Calu3 (cell line): ENCODE data around the gene ATAD3C. TPM values are rescaled to one million over a fixed set of nuclear protein-coding genes. Genes with fewer than 3 reads are reported as not detected.
A peak's percentile ranks its signal among the peaks of the same experiment; 100 is the strongest.

ENCODE experiments used
- BruUV-seq: library from RNA; stranded (reverse); fragments of 400-500 nt; replicated peaks from 2 replicates; lab custom pipeline; 2021; lab: Mats Ljungman, UMichigan
- CTCF ChIA-PET: fragments of 300-600 bp; sonication (Branson Sonifier 250); formaldehyde crosslinking; loops from one replicate; lab custom pipeline; 2022; ENCODE audit warnings: antibody characterized with exemption; lab: Charles Lee
- DNase-seq: peaks from one replicate; pipeline ENCODE4 v3.0.0; 2022
- H3K27ac Mint-ChIP-seq: one replicate; pipeline ENCODE4 v1.8.0; 2022; ENCODE audit warnings: mixed read lengths; ENCODE audit not compliant: unreplicated experiment
- H3K27me3 Mint-ChIP-seq: one replicate; pipeline ENCODE4 v1.8.0; 2022; ENCODE audit warnings: mixed read lengths; ENCODE audit not compliant: unreplicated experiment
- H3K36me3 Mint-ChIP-seq: one replicate; pipeline ENCODE4 v1.8.0; 2022; ENCODE audit warnings: mild to moderate bottlenecking, moderate library complexity, mixed read lengths; ENCODE audit not compliant: insufficient read depth, unreplicated experiment
- H3K4me1 Mint-ChIP-seq: one replicate; pipeline ENCODE4 v1.8.0; 2022; ENCODE audit warnings: mild to moderate bottlenecking, low read depth, mixed read lengths; ENCODE audit not compliant: unreplicated experiment
- H3K4me3 Mint-ChIP-seq: one replicate; pipeline ENCODE4 v1.8.0; 2022; ENCODE audit warnings: mild to moderate bottlenecking, low read depth, moderate library complexity, mixed read lengths; ENCODE audit not compliant: unreplicated experiment
- H3K9me3 Mint-ChIP-seq: one replicate; pipeline ENCODE4 v1.8.0; 2022; ENCODE audit warnings: low read depth, mixed read lengths; ENCODE audit not compliant: unreplicated experiment
- intact Hi-C: fragments of 100-400 bp; cut with micrococcal nuclease; formaldehyde crosslinking; loops from one replicate; pipeline ENCODE4 v1.10.0; 2022; ENCODE audit not compliant: unreplicated experiment
- total RNA-seq: library from RNA; stranded (reverse); gene quantifications from 2 replicates; pipeline ENCODE4 v1.2.3, GENCODE V29; 2022
- TF ChIP-seq, protein P1 (sequence below): fragments of 200-600 bp; IDR thresholded peaks from one replicate; pipeline ENCODE4 v1.8.0; 2022; ENCODE audit warnings: antibody characterized with exemption; ENCODE audit not compliant: unreplicated experiment

Gene ATAD3C
- total RNA-seq, 1 experiment from 2014 or later: 0.45 TPM

DNA sequence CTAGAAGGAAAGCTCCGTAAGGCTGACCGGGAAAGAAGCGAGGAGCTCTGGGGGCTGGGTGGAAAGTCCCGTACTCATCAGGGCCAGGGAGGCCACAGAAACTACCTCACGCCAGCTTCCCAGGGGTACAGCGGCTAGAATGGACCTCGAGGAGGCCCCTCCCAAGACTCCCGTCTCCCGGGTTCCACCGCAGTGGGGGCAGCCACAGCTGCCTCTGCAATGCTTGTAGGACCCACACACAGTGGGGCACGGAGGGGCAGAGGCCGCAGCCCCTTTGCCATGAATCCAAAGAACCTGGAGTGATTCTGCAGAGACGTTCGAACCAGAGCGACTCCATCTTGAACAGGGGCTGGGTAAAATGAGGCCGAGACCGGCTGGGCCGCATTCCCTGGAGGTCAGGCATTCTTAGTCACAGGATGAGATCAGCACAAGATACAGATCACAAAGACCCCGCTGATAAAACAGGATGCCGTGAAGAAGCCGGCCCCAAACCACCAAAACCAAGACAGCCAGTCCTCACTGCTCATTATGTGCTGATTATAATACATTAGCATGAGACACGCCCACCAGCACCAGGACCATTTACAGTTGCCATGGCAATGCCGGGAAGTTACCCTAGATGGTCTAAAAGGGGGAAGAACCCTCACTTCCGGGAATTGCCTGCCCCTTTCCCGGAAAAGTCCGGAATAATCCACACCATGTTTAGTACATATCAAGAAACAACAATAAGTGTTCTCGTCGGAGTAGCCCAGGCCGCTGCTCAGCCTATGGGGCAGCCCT lies 26.8 kb upstream of the ATAD3C start:
- DNase-seq: peak; percentile 43

DNA sequence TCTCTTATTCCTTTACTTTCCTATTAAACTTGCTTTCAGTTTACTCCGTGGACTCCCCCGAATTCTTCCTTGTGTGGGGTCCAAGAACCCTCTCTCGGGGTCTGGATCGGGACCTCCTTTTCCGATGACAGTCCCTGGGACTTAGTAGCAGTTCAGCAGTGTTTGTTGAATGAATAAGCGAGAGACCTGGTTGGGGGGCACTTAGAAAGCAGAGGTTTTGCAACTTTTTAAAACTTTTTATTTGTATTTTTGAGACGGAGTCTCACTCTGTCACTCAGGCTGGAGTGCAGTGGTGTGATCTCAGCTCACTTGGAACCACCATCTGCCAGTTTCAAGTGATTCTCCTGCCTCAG lies 26.3 kb upstream of the ATAD3C start:
- Mint-ChIP-seq H3K27me3 (no peaks in the 10 kb centered on the region), H3K36me3 (peaks cover 14% of the 10 kb centered on the region), H3K27ac (no peak overlapping the region), H3K9me3 (no peaks in the 10 kb centered on the region), H3K4me3 (no peak overlapping the region), H3K4me1 (peaks cover 7% of the 10 kb centered on the region)
- CTCF ChIA-PET: interaction anchor here (0.6 kb wide), 1 partner anchor 51 kb away, joined by 3 read pairs; no protein-coding TSS in a partner anchor
- DNase-seq: no peak
- intact Hi-C loops: no loop called here
- TF ChIP-seq, protein P1, sequence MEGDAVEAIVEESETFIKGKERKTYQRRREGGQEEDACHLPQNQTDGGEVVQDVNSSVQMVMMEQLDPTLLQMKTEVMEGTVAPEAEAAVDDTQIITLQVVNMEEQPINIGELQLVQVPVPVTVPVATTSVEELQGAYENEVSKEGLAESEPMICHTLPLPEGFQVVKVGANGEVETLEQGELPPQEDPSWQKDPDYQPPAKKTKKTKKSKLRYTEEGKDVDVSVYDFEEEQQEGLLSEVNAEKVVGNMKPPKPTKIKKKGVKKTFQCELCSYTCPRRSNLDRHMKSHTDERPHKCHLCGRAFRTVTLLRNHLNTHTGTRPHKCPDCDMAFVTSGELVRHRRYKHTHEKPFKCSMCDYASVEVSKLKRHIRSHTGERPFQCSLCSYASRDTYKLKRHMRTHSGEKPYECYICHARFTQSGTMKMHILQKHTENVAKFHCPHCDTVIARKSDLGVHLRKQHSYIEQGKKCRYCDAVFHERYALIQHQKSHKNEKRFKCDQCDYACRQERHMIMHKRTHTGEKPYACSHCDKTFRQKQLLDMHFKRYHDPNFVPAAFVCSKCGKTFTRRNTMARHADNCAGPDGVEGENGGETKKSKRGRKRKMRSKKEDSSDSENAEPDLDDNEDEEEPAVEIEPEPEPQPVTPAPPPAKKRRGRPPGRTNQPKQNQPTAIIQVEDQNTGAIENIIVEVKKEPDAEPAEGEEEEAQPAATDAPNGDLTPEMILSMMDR: no peak
- BruUV-seq: no TSS peak

More for the DNA sequence above, 26.8 kb upstream of the ATAD3C start:
- Mint-ChIP-seq H3K27me3 (no peaks in the 10 kb centered on the region), H3K27ac (no peak overlapping the region), H3K9me3 (no peaks in the 10 kb centered on the region), H3K4me1 (peaks cover 7% of the 10 kb centered on the region), H3K36me3 (peaks cover 14% of the 10 kb centered on the region), H3K4me3 (no peak overlapping the region)
- TF ChIP-seq, protein P1: no peak
- CTCF ChIA-PET: no interaction called here
- no TSS peak for BruUV-seq
- intact Hi-C loops: no loop called here

- peaks cover 11% of the 10 kb centered on the region for H3K4me1 Mint-ChIP-seq
- CTCF ChIA-PET: interaction anchor here (1.6 kb wide), 1 partner anchor 8 kb away, joined by 6 read pairs; no protein-coding TSS in a partner anchor
- no peak for DNase-seq
- no peak overlapping the region for H3K4me3 Mint-ChIP-seq
- no peaks in the 10 kb centered on the region for H3K27me3 Mint-ChIP-seq
- peaks cover 14% of the 10 kb centered on the region for H3K36me3 Mint-ChIP-seq
- BruUV-seq: no TSS peak
- no peak overlapping the region for H3K27ac Mint-ChIP-seq
- intact Hi-C loops: no loop called here
- TF ChIP-seq, protein P1: no peak
- no peaks in the 10 kb centered on the region for H3K9me3 Mint-ChIP-seq
Observed at GRCh38 chr1:1424707-1425106, 24.8 kb upstream of the ATAD3C start.

DNA sequence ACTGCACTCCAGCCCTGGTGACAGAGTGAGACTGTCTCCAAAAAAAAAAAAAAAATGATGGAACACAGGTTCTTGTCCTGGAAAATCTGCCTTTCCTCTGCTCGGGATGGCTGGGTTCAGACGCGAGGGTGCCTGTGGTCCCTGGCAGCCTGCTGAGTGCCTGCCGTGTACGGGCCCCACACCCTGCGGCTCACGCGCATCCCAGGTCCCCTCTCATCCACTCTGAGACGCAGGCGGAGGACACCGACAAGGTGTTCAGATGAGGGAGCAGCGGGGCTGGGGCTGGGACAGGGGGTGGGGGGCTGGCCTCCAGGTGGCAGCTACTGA lies 24.1 kb upstream of the ATAD3C start:
- H3K4me1 Mint-ChIP-seq: peaks cover 15% of the 10 kb centered on the region
- intact Hi-C loops: no loop called here
- CTCF ChIA-PET: no interaction called here
- no peaks in the 10 kb centered on the region for H3K27me3 Mint-ChIP-seq
- BruUV-seq: no TSS peak
- TF ChIP-seq, protein P1: no peak
- peaks cover 14% of the 10 kb centered on the region for H3K36me3 Mint-ChIP-seq
- H3K9me3 Mint-ChIP-seq: no peaks in the 10 kb centered on the region
- H3K4me3 Mint-ChIP-seq: no peak overlapping the region
- no peak overlapping the region for H3K27ac Mint-ChIP-seq
- no peak for DNase-seq
